ENCODE measurements around the gene OR2D3.
"Not testable (repeated sequence)": the region's sequence is repeated elsewhere in the genome, so short reads cannot be mapped to it uniquely, and the experiment has no call there.

Gene OR2D3, protein sequence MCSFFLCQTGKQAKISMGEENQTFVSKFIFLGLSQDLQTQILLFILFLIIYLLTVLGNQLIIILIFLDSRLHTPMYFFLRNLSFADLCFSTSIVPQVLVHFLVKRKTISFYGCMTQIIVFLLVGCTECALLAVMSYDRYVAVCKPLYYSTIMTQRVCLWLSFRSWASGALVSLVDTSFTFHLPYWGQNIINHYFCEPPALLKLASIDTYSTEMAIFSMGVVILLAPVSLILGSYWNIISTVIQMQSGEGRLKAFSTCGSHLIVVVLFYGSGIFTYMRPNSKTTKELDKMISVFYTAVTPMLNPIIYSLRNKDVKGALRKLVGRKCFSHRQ

DNA sequence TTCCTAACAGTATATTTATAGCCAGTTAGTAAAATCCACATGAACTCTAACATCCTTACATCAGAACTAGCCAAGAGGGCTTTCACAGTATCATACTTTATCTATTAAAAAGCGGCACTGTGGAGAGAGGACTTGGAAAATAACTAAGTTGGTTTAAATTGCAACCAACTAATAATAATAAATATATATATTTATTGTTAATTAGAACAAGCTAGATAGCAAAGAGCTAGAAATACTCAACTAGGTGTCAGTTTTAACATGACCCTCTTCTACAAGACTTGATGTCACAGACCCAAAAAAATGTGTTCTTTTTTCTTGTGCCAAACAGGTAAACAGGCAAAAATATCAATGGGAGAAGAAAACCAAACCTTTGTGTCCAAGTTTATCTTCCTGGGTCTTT is at the start of gene OR2D3:
OR2D3 (plus strand) TSS at position 301 of the 400 bp plus-strand sequence; CDS start at position 301, 0 bp downstream.
- H3K36me3 Mint-ChIP-seq: no peaks in the 10 kb centered on the region
- DNase-seq (no peak), ATAC-seq (replicated peaks) (no peak)
- peaks cover 11 to 27% of the 10 kb centered on the region in 2 donors for H3K27me3 Mint-ChIP-seq
- H3K9me3 Mint-ChIP-seq: peaks cover 3 to 4% of the 10 kb centered on the region in 2 donors
- no peak within 1 kb of the TSS for H3K4me3 Mint-ChIP-seq
- H3K27ac Mint-ChIP-seq: no peak within 1 kb of the TSS
- H3K4me1 Mint-ChIP-seq: peaks cover 0 to 1% of the 10 kb centered on the region in 2 donors

DNA sequence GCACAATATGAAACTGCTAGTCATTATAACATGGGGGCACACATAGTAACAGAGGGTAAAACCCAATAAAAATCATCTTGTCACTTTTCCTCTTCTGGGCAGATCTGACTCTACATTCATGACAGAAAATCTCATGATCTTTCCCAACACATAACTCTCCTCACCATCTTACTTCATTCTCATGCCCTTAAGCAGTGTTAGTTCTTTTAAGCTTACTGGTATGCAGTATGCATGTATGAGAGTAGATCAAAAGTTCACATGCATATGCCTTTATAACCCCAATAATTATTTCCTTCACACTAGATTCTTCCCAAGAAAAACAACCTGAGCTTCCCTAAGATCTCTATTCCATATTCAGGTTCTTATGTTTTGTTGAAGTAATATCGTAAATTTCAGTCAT is 49.5 kb upstream of the OR2D3 start:
- DNase-seq (no peak), ATAC-seq (replicated peaks) (no peak)
- no peaks in the 10 kb centered on the region for H3K4me1 Mint-ChIP-seq
- peaks cover 0 to 28% of the 10 kb centered on the region in 2 donors for H3K27me3 Mint-ChIP-seq
- H3K27ac Mint-ChIP-seq: no peak overlapping the region
- H3K9me3 Mint-ChIP-seq: no peaks in the 10 kb centered on the region
- no peaks in the 10 kb centered on the region for H3K36me3 Mint-ChIP-seq
- no peak overlapping the region for H3K4me3 Mint-ChIP-seq

DNA sequence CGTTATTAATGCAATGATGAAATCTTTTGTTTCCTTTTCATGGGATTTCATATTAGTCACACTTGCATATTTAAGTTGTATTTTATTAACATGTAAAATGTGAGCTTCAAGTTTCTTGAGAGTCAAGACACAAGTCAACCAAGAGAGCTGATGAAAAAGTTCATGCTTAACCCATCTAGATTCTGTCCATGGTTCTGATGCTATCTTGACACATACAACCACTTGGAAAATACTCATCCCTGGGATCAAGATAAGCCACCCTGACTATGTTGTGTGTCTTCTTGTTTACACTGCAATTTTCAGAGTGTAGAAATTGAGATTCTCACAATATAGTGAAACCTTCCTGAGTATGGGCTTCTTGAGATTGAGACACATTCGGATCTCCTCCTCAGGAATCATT is 45.0 kb upstream of the OR2D3 start:
- ATAC-seq (replicated peaks) (no peak), DNase-seq (no peak)
- Mint-ChIP-seq H3K27ac (no peak overlapping the region), H3K4me1 (no peaks in the 10 kb centered on the region), H3K9me3 (no peaks in the 10 kb centered on the region), H3K4me3 (no peak overlapping the region), H3K27me3 (peaks cover 0 to 20% of the 10 kb centered on the region in 2 donors), H3K36me3 (no peaks in the 10 kb centered on the region)

DNA sequence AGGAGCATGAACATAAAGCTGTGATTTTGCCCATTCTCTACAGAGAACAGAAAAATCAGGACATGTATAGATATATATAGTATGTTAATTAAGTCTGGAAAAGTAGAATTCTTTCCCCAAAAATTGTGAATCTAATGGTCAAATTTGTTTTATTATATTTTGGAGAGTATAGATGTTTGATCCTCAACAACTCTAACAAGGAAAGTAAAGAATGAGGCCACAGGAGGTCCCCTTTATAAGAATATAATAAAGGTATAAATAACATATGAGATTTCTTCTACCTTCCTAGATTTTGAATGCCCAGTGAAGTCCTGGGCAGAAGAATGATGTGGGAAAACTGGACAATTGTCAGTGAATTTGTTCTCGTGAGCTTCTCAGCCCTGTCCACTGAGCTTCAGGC is 44.5 kb upstream of the OR2D3 start, which contains the start of gene OR10A4:
OR10A4 (plus strand) TSS at position 301 of the 400 bp plus-strand sequence; CDS start at position 324, 23 bp downstream.
- H3K36me3 Mint-ChIP-seq: no peaks in the 10 kb centered on the region
- H3K9me3 Mint-ChIP-seq: no peaks in the 10 kb centered on the region
- no peak for DNase-seq
- peaks cover 0 to 17% of the 10 kb centered on the region in 2 donors for H3K27me3 Mint-ChIP-seq
- H3K27ac Mint-ChIP-seq: no peak within 1 kb of the TSS
- no peak within 1 kb of the TSS for H3K4me3 Mint-ChIP-seq
- no peaks in the 10 kb centered on the region for H3K4me1 Mint-ChIP-seq
- ATAC-seq (replicated peaks): no peak

DNA sequence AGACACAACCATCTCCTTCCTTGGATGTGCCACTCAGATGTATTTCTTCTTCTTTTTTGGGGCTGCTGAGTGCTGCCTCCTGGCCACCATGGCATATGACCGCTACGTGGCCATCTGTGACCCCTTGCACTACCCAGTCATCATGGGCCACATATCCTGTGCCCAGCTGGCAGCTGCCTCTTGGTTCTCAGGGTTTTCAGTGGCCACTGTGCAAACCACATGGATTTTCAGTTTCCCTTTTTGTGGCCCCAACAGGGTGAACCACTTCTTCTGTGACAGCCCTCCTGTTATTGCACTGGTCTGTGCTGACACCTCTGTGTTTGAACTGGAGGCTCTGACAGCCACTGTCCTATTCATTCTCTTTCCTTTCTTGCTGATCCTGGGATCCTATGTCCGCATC is 43.9 kb upstream of the OR2D3 start:
- Mint-ChIP-seq H3K4me3 (no peak overlapping the region), H3K27me3 (peaks cover 0 to 15% of the 10 kb centered on the region in 2 donors), H3K36me3 (no peaks in the 10 kb centered on the region), H3K27ac (no peak overlapping the region), H3K4me1 (no peaks in the 10 kb centered on the region), H3K9me3 (no peaks in the 10 kb centered on the region)
- DNase-seq: no peak
- no peak for ATAC-seq (replicated peaks)

DNA sequence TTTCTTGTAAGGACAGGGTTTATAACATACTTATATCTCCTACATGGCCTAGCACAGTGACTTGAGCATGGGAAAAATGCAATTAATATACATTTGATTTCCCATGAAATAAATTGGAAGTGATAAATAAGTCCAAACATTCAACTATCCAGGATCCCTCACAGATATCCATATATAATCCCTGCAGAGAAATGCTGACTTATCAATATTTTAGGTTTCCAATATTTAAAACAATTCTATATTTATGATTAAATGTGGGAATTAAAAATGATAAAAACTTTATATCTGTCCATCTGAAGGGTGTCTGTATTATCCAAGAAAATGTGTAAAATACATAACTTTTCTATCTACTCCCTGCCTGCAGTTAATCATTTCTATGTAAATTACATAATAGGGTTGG is 38.1 kb upstream of the OR2D3 start:
- Mint-ChIP-seq H3K27ac (no peak overlapping the region), H3K4me1 (no peaks in the 10 kb centered on the region), H3K4me3 (no peak overlapping the region), H3K9me3 (peaks cover 0 to 2% of the 10 kb centered on the region in 2 donors), H3K36me3 (no peaks in the 10 kb centered on the region), H3K27me3 (peaks cover 11 to 15% of the 10 kb centered on the region in 2 donors)
- no peak for DNase-seq
- ATAC-seq (replicated peaks): no peak

DNA sequence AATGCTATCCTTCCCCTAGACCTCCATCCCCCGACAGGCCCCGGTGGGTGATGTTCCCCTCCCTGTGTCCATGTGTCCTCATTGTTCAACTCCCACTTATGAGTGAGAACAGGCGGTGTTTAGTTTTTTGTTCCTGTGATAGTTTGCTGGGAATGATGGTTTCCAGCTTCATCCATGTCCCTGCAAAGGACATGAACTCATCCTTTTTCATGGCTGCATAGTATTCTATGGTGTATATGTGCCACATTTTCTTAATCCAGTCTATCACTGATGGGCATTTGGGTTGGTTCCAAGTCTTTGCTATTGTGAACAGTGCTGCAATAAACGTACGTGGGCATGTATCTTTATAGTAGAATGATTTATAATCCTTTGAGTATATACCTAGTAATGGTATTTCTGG is 33.1 kb upstream of the OR2D3 start:
- not testable (repeated sequence) for H3K4me1 Mint-ChIP-seq; DNase-seq; H3K36me3 Mint-ChIP-seq; H3K4me3 Mint-ChIP-seq; H3K27ac Mint-ChIP-seq; H3K9me3 Mint-ChIP-seq; ATAC-seq (replicated peaks)
- peaks cover 11 to 24% of the 10 kb centered on the region in 2 donors for H3K27me3 Mint-ChIP-seq

DNA sequence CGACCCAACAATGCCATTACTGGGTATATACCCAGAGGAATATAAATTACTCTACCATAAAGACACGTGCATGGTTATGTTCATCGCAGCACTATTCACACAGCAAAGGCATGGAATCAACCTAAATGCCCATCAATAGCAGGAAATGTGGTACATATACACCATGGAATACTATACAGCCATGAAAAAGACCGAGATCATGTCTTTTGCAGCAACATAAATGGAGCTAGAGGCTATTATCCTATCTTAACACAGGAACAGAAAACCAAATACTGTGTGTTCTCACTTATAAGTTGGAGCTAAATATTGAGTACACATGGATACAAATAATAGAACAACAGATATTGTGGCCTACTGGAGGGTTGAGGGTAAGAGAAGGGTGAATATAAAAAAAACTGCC is 32.0 kb upstream of the OR2D3 start:
- no peak overlapping the region for H3K27ac Mint-ChIP-seq
- H3K27me3 Mint-ChIP-seq: peaks cover 3 to 18% of the 10 kb centered on the region in 2 donors
- peaks cover 0 to 2% of the 10 kb centered on the region in 2 donors for H3K9me3 Mint-ChIP-seq
- DNase-seq (no peak), ATAC-seq (replicated peaks) (no peak)
- H3K36me3 Mint-ChIP-seq: no peaks in the 10 kb centered on the region
- H3K4me3 Mint-ChIP-seq: no peak overlapping the region
- H3K4me1 Mint-ChIP-seq: no peaks in the 10 kb centered on the region

DNA sequence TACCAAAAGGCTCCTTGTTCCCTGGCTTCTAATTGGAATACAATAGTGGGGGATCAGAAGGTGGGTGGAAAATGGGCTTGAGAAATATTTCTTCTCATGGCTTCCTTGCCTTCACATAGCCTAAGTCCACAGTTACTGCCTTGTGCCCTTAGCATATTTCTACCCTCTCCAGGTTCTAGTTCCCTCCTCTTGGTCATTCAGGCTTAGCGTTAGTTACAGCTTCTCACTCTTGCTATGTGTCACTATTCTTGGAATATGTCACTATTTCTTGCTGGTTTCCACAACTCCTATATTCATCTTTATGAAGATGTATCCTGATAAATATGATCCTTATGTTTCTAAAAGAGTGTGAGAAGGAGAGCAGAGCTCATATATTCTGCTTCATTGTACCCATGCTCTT is 31.0 kb upstream of the OR2D3 start:
- peaks cover 0 to 19% of the 10 kb centered on the region in 2 donors for H3K27me3 Mint-ChIP-seq
- H3K27ac Mint-ChIP-seq: no peak overlapping the region
- peaks cover 0 to 5% of the 10 kb centered on the region in 2 donors for H3K4me1 Mint-ChIP-seq
- no peaks in the 10 kb centered on the region for H3K36me3 Mint-ChIP-seq
- H3K9me3 Mint-ChIP-seq: peaks cover 0 to 2% of the 10 kb centered on the region in 2 donors
- ATAC-seq (replicated peaks) (peak in 1 of 2 donors; percentile 38), DNase-seq (no peak)
- no peak overlapping the region for H3K4me3 Mint-ChIP-seq

DNA sequence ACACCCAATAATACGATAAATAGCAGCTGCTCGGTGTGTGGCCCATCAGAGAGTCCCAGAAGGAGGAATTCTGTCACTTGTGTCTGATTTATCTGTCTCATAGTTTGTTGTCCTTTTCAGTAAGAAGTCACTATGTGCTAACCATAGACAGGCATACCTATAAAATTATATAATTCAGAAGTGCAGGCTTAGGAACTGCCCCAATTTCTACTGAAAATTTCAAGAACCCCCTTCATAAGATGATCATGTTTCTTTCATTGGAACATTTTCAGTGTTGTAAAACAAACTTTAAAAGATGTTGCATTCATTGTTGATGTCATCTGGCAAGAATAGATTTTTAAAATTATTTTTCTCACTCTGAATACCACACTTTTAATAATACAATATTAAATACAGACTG is 28.4 kb upstream of the OR2D3 start, which contains the start of gene OR2D2:
OR2D2 (minus strand) TSS at position 101 of the 400 bp plus-strand sequence; CDS start at position 101, 0 bp downstream.
- no peak for DNase-seq
- H3K4me1 Mint-ChIP-seq: peaks cover 0 to 12% of the 10 kb centered on the region in 2 donors
- H3K36me3 Mint-ChIP-seq: no peaks in the 10 kb centered on the region
- H3K27ac Mint-ChIP-seq: no peak within 1 kb of the TSS
- peaks cover 0 to 2% of the 10 kb centered on the region in 2 donors for H3K9me3 Mint-ChIP-seq
- no peak for ATAC-seq (replicated peaks)
- peaks cover 7 to 23% of the 10 kb centered on the region in 2 donors for H3K27me3 Mint-ChIP-seq
- H3K4me3 Mint-ChIP-seq: no peak within 1 kb of the TSS

DNA sequence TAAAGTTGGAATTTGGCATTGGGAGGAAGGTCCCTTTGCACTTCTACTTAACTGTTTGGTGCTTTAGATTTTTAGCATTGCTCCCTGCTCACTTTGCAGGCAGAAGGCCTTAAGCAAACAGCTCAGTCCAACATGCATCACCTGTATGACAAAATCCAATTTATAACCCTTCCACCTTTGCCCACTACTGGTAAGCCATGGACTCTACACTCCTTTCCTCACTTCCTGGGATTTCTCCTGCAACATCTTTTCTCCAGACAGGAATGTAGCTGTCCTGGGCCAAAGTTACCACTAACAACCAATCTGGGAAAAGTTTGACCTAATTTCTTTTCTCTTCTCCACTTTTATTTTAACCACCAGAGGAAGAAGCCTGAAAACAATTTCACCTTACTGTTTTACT is 26.7 kb upstream of the OR2D3 start:
- Mint-ChIP-seq H3K4me1 (peaks cover 0 to 12% of the 10 kb centered on the region in 2 donors), H3K4me3 (no peak overlapping the region), H3K36me3 (no peaks in the 10 kb centered on the region), H3K27ac (no peak overlapping the region), H3K9me3 (no peaks in the 10 kb centered on the region), H3K27me3 (peaks cover 21 to 38% of the 10 kb centered on the region in 2 donors)
- ATAC-seq (replicated peaks): no peak
- no peak for DNase-seq

DNA sequence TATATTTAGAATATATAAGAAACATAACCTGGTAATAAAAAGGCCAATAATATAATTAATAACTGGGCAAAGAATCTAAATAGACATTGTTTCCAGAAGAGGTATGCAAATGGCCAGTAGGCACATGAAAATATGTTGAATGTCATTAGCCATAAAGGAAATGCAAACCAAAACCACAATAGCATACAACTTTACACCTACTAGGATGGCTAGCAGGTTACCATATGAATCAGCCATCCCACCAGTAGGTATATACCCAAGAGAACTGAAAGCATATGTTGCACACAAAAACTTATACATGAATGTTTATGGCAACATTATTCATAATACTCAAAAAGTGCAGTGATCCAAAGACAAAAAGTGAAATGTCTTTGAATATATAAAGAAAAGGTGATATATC is 25.8 kb upstream of the OR2D3 start:
- Mint-ChIP-seq H3K9me3 (no peaks in the 10 kb centered on the region), H3K27ac (no peak overlapping the region), H3K4me1 (peaks cover 0 to 12% of the 10 kb centered on the region in 2 donors), H3K27me3 (peaks cover 21 to 38% of the 10 kb centered on the region in 2 donors), H3K4me3 (no peak overlapping the region), H3K36me3 (no peaks in the 10 kb centered on the region)
- no peak for DNase-seq
- peak; percentile 97 to 98 for ATAC-seq (replicated peaks)

DNA sequence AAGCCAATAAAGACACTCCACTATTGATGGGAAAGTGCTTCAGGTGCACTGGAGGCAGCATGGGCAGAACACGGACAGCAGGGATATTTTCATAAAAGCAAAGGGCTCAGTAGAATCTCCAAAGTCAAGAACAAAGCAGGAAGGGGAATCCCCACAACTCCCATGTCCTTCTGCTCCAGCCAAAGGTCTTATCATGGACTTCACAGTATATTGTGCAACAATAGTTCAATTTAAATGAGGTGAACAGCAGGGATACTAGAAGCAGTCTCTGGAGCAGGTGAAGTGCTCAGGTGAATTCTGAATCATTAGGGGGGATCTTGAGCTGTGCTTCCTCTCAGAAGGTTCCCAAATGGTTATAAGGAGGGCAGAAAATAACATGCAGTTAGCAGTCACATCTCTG is 21.9 kb upstream of the OR2D3 start:
- no peak overlapping the region for H3K4me3 Mint-ChIP-seq
- H3K4me1 Mint-ChIP-seq: peaks cover 0 to 12% of the 10 kb centered on the region in 2 donors
- DNase-seq (no peak), ATAC-seq (replicated peaks) (no peak)
- H3K27ac Mint-ChIP-seq: no peak overlapping the region
- H3K9me3 Mint-ChIP-seq: no peaks in the 10 kb centered on the region
- H3K27me3 Mint-ChIP-seq: peaks cover 30 to 36% of the 10 kb centered on the region in 2 donors
- H3K36me3 Mint-ChIP-seq: no peaks in the 10 kb centered on the region

DNA sequence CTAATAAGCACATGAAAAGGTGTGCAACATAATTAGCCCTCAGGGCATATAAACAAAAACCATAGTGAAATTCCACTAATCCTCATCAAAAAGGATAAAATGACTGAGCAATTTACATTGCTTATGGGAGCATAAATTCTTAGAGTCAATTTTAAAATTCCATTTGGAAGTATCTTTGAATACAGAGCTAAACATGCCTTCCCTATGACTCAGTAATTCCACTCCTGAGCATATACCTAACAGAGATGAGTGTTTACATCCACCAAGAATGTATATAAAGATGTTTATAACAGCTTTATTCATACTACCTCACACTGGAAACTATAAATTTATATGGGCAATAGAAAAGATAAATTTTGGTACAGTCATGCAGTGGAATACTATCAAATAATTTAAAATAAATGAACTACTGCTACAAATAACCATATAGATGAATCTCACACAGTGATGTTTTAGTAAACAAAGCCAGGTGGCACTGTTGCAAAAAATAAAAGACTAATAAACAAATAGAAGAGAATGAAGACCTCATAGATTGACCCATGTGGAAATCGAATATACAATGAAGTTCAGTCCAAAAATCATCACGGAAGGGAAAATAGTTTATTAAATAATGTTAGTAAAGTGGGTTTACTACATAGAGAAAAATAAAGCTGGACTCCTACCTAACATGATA is 20.3 kb upstream of the OR2D3 start:
- no peak overlapping the region for H3K4me3 Mint-ChIP-seq

DNA sequence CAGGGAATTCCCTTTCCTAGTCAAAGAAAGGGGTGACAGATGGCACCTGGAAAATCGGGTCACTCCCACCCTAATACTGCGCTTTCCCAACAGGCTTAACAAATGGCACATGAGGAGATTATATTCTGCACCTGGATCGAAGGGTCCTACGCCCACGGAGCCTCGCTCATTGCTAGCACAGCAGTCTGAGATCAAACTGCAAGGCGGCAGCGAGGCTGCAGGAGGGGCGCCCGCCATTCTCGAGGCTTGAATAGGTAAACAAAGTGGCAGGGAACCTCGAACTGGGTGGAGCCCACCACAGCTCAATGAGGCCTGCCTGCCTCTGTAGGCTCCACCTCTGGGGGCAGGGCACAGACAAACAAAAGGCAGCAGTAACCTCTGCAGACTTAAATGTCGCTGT is 16.0 kb upstream of the OR2D3 start:
- not testable (repeated sequence) for H3K27ac Mint-ChIP-seq; H3K36me3 Mint-ChIP-seq; H3K9me3 Mint-ChIP-seq; DNase-seq; H3K4me1 Mint-ChIP-seq; H3K4me3 Mint-ChIP-seq; ATAC-seq (replicated peaks)
- peaks cover 12 to 20% of the 10 kb centered on the region in 2 donors for H3K27me3 Mint-ChIP-seq

More for the DNA sequence above, 20.3 kb upstream of the OR2D3 start:
- H3K36me3 Mint-ChIP-seq: no peaks in the 10 kb centered on the region
- H3K4me1 Mint-ChIP-seq: peaks cover 0 to under 1% of the 10 kb centered on the region in 2 donors
- H3K27me3 Mint-ChIP-seq: peaks cover 29 to 36% of the 10 kb centered on the region in 2 donors
- H3K9me3 Mint-ChIP-seq: no peaks in the 10 kb centered on the region
- H3K27ac Mint-ChIP-seq: no peak overlapping the region
- DNase-seq: no peak
- no peak for ATAC-seq (replicated peaks)
